B cell (primary cell): ENCODE data around the gene TMEM207. TPM values are rescaled to one million over a fixed set of nuclear protein-coding genes. Genes with fewer than 3 reads are reported as not detected.

Source experiments
- ATAC-seq: fragments of 200-7000 bp; cut with Tn5 transposase; one replicate; pipeline ENCODE4 v1.10.0; 2021; ENCODE audit warnings: low read depth, mild to moderate bottlenecking, moderate number of reproducible peaks, moderate library complexity
- CTCF ChIA-PET: fragments of 350-600 bp; sonication (Branson Sonifier 250); formaldehyde crosslinking; loops from one replicate; lab custom pipeline; 2021; ENCODE audit warnings: antibody characterized with exemption, inconsistent platforms; lab: Charles Lee
- POLR2A ChIA-PET: fragments of 350-600 bp; sonication (Branson Sonifier 250); formaldehyde crosslinking; loops from one replicate; lab custom pipeline; 2021; ENCODE audit warnings: antibody characterized with exemption; lab: Charles Lee
- DNase-seq: peaks from one replicate; pipeline ENCODE4 v3.0.0; 2013
- H2AFZ ChIP-seq: 2 replicates; pipeline ENCODE4 v1.6.1; 2012; ENCODE audit warnings: mild to moderate bottlenecking, low read depth, low read length; ENCODE audit not compliant: insufficient read depth, poor library complexity, severe bottlenecking
- H3K27ac ChIP-seq, 2 donors: 1 replicate in 1 of 2; 2 replicates in 1 of 2; pipeline ENCODE4 v1.5.1; 2012 to 2013; ENCODE audit warnings: low read length in 2 of 2, mild to moderate bottlenecking in 2 of 2, moderate library complexity in 1 of 2
- H3K27me3 ChIP-seq, 4 experiments: fragments of 200-600 bp in 1 of 4; sonication (generic) in 1 of 4; replicated peaks in 1 of 4; 1 replicate in 2 of 4; 2 replicates in 2 of 4; pipeline versions ENCODE4 v1.6.1 to v1.7.0; 2013 to 2016; ENCODE audit warnings: low read length in 3 of 4, mild to moderate bottlenecking in 2 of 4, mixed read lengths in 1 of 4, moderate library complexity in 1 of 4; ENCODE audit not compliant: insufficient read depth in 4 of 4, control insufficient read depth in 3 of 4; ENCODE audit errors: control extremely low read depth in 1 of 4
- H3K36me3 ChIP-seq, 2 experiments: replicated peaks in 1 of 2; 1 replicate in 1 of 2; 2 replicates in 1 of 2; pipeline versions ENCODE4 v1.6.1 to v1.7.1; 2013; ENCODE audit warnings: low read length in 1 of 2; ENCODE audit not compliant: insufficient read depth in 2 of 2, control insufficient read depth in 1 of 2; ENCODE audit errors: control extremely low read depth in 1 of 2, extremely low read depth in 1 of 2
- H3K4me1 ChIP-seq, 2 donors: fragments of 200-600 bp in 1 of 2; sonication (generic) in 1 of 2; 1 replicate in 1 of 2; 2 replicates in 1 of 2; pipeline versions ENCODE4 v1.5.1 to v1.6.1; 2013 to 2017; ENCODE audit warnings: low read length in 2 of 2; ENCODE audit not compliant: control insufficient read depth in 2 of 2, insufficient read depth in 2 of 2
- H3K4me2 ChIP-seq: replicated peaks from 2 replicates; pipeline ENCODE3; 2012; ENCODE audit warnings: mild to moderate bottlenecking, low read depth, low read length; ENCODE audit not compliant: poor library complexity, severe bottlenecking
- H3K4me3 ChIP-seq, 5 experiments: fragments of 200-600 bp in 1 of 5; sonication (generic) in 1 of 5; 1 replicate in 3 of 5; 2 replicates in 2 of 5; pipeline versions ENCODE4 v1.5.1 to v1.7.0; 2011 to 2016; ENCODE audit warnings: low read length in 4 of 5, mild to moderate bottlenecking in 4 of 5, low read depth in 2 of 5, control low read depth in 1 of 5, moderate library complexity in 1 of 5; ENCODE audit not compliant: insufficient read depth in 1 of 5; ENCODE audit errors: control extremely low read depth in 1 of 5, extremely low read depth in 1 of 5
- H3K79me2 ChIP-seq: fragments of 200-600 bp; sonication (generic); one replicate; pipeline ENCODE4 v1.6.0; 2016; ENCODE audit warnings: low read length; ENCODE audit not compliant: control insufficient read depth, insufficient read depth
- H3K9ac ChIP-seq: fragments of 200-600 bp; sonication (generic); 2 replicates; pipeline ENCODE4 v1.6.1; 2017; ENCODE audit warnings: mild to moderate bottlenecking, low read length, moderate library complexity
- H3K9me3 ChIP-seq, 3 donors: one replicate each; pipeline versions ENCODE4 v1.6.1 to v1.7.1; 2013; ENCODE audit warnings: low read length in 2 of 3; ENCODE audit not compliant: control insufficient read depth in 2 of 3, insufficient read depth in 1 of 3; ENCODE audit errors: control extremely low read depth in 1 of 3
- H4K20me1 ChIP-seq: 2 replicates; pipeline ENCODE4 v1.6.0; 2012; ENCODE audit warnings: mild to moderate bottlenecking, low read length; ENCODE audit not compliant: insufficient read depth, control insufficient read depth, poor library complexity, severe bottlenecking
- H3K27ac Mint-ChIP-seq: one replicate; pipeline ENCODE4 v1.8.0; 2021; ENCODE audit warnings: mixed read lengths
- H3K27me3 Mint-ChIP-seq: one replicate; pipeline ENCODE4 v1.8.0; 2021; ENCODE audit warnings: mixed read lengths
- H3K4me1 Mint-ChIP-seq: one replicate; pipeline ENCODE4 v1.8.0; 2021; ENCODE audit warnings: mixed read lengths
- H3K4me3 Mint-ChIP-seq: one replicate; pipeline ENCODE4 v1.8.0; 2021; ENCODE audit warnings: mixed read lengths
- H3K9me3 Mint-ChIP-seq: one replicate; pipeline ENCODE4 v1.8.0; 2022; ENCODE audit warnings: mixed read lengths; ENCODE audit not compliant: insufficient read depth
- EZH2 ChIP-seq: IDR thresholded peaks from 2 replicates; pipeline ENCODE4 v1.6.1; 2012; ENCODE audit warnings: borderline replicate concordance, low read depth, mild to moderate bottlenecking, moderate library complexity, low read length; ENCODE audit not compliant: insufficient read depth, poor library complexity, severe bottlenecking
- WGBS: methylation state at CpG from one replicate; pipeline ENCODE4 v1.1.5; 2013; ENCODE audit warnings: missing lambda C conversion rate; ENCODE audit not compliant: insufficient coverage; 5-methylcytosine and 5-hydroxymethylcytosine counted together
- intact Hi-C: fragments of 100-400 bp; cut with micrococcal nuclease; formaldehyde crosslinking; loops from one replicate; pipeline ENCODE4 v1.10.0; 2022
- polyA plus RNA-seq: library from polyadenylated mRNA; depleted of rRNA; stranded (reverse); fragments of >200 nt; gene quantifications from 2 replicates; pipeline ENCODE4 v1.2.3, GENCODE V29; 2012
- total RNA-seq, 2 donors: library from RNA; stranded (reverse); fragments of 120-200 nt in 1 of 2; gene quantifications; 1 replicate in 1 of 2; 2 replicates in 1 of 2; pipeline versions ENCODE4 v1.2.3 to v1.2.4, GENCODE V29; 2013 to 2022
- TF ChIP-seq, protein P1 (sequence below): fragments of 200-600 bp; IDR thresholded peaks from one replicate; pipeline ENCODE4 v1.8.0; 2022; ENCODE audit warnings: antibody characterized with exemption, mild to moderate bottlenecking

TMEM207 gene
- total and polyA plus RNA-seq, 2 donors (not counting 1 experiment from before 2014, with no cell fraction given): not detected

- Histone ChIP-seq H3K79me2 (no peaks in the 10 kb centered on the region), H3K27me3 (no peaks in the 10 kb centered on the region), H3K4me3 (no peak within 1 kb of the TSS), H2AFZ (no peak within 1 kb of the TSS), H3K9me3 (no peaks in the 10 kb centered on the region), H4K20me1 (no peaks in the 10 kb centered on the region), H3K27ac (no peak within 1 kb of the TSS), H3K36me3 (no peaks in the 10 kb centered on the region), H3K4me2 (no peak within 1 kb of the TSS), H3K9ac (no peak within 1 kb of the TSS), H3K4me1 (no peaks in the 10 kb centered on the region)
- H3K27ac Mint-ChIP-seq: no peak within 1 kb of the TSS
- no peak within 1 kb of the TSS for H3K4me3 Mint-ChIP-seq
- DNase-seq: no peak
- TF ChIP-seq EZH2: no peak
- TF ChIP-seq, protein P1, sequence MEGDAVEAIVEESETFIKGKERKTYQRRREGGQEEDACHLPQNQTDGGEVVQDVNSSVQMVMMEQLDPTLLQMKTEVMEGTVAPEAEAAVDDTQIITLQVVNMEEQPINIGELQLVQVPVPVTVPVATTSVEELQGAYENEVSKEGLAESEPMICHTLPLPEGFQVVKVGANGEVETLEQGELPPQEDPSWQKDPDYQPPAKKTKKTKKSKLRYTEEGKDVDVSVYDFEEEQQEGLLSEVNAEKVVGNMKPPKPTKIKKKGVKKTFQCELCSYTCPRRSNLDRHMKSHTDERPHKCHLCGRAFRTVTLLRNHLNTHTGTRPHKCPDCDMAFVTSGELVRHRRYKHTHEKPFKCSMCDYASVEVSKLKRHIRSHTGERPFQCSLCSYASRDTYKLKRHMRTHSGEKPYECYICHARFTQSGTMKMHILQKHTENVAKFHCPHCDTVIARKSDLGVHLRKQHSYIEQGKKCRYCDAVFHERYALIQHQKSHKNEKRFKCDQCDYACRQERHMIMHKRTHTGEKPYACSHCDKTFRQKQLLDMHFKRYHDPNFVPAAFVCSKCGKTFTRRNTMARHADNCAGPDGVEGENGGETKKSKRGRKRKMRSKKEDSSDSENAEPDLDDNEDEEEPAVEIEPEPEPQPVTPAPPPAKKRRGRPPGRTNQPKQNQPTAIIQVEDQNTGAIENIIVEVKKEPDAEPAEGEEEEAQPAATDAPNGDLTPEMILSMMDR: no peak
- H3K4me1 Mint-ChIP-seq: no peaks in the 10 kb centered on the region
- H3K9me3 Mint-ChIP-seq: no peaks in the 10 kb centered on the region
- ATAC-seq: no peak
- 82% methylated on average over 9 of the region's 12 CpGs for WGBS
- intact Hi-C loops: no loop called here
- ChIA-PET CTCF (no interaction called here), POLR2A (no interaction called here)
- peaks cover 4% of the 10 kb centered on the region for H3K27me3 Mint-ChIP-seq
Observed at GRCh38 chr3:190387578-190388213, 62.0 kb downstream of the TMEM207 start, which contains the start of gene CLDN16. Gene CLDN16, plus strand, starts transcription at chr3:190388163. Its CDS starts 167 bp downstream, at chr3:190388330.
